DLD1 (cell line): Measurements from ENCODE around the gene MBTD1.
"Not testable (repeated sequence)": the region's sequence is repeated elsewhere in the genome, so short reads cannot be mapped to it uniquely, and the experiment has no call there.

Source experiments
- in situ Hi-C: cut with HindIII; loops from 2 replicates; pipeline ENCODE4 v1.10.0; 2017; ENCODE audit warnings: low sequenced_read_pairs

MBTD1 gene

DNA sequence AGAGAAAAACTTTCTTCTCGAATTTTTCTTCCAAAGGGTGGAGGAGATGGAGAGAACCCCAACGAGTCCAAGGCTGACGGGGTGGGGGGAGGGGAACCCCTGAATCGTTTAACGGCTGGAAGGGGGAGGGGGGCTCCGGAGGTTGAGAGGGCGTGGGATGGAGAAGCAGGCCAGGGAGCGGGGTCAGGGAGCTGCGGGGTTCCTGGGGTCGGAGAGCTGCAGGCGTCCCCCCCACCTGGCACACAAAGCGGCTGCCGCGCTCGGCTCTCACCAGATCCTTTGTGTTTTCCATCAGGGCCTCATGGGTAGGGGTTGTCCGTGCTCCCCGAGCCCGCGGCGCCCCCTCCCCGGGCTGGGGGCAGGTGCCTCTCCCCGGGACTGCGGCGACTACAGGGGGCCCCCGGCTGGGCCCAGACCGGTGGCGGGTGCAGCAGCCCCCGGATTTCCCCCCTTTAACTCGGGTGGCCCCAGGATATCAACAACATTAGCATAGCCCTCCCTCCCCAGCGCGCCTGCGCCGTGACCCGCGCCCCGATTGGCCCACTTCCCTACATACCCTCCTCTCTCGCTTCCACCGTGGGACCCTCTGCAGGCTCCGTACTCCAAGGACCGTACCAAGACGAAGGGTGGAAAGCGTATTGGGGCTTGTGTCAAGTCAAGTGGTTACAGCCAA lies at the start of gene MBTD1:
Gene MBTD1 (minus strand): TSS at position 486 of the 673 bp plus-strand sequence. CDS start 34,888 bp downstream, outside the sequence.
- in situ Hi-C loops: no loop called here

DNA sequence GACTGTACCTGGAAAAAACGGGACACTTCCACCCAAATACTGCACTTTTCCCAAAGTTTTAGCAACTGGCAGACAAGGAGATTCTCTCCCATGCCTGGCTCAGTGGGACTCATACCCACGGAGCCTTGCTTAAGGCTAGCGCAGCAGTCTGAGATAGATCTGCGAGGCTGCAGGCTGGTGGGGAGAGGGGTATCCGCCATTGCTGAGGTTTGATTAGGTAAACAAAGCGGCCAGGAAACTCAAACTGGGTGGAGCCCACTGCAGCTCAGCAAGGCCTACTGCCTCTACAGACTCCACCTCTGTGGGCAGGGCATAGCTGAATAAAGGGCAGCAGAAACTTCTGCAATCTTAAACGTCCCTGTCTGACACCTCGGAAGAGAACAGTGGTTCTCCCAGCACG lies 45.3 kb upstream of the MBTD1 start:
- in situ Hi-C loops: no loop called here

GRCh38 chr17:51299859-51300258 lies 40.0 kb upstream of the MBTD1 start:
- in situ Hi-C loops: no loop called here

GRCh38 chr17:51298508-51299371 lies 38.9 kb upstream of the MBTD1 start:
- in situ Hi-C loops: no loop called here

DNA sequence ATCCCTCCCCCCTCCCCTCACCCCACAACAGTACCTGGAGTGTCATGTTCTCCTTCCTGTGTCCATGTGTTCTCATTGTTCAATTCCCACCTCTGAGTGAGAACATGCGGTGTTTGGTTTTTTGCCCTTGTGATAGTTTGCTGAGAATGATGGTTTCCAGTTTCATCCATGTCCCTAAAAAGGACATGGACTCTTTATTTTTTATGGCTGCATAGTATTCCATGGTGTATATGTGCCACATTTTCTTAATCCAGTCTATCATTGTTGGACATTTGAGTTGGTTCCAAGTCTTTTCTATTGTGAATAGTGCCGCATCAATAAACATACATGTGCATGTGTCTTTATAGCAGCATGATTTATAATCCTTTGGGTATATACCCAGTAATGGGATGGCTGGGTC lies 34.5 kb upstream of the MBTD1 start:
- in situ Hi-C loops: not testable (repeated sequence)

DNA sequence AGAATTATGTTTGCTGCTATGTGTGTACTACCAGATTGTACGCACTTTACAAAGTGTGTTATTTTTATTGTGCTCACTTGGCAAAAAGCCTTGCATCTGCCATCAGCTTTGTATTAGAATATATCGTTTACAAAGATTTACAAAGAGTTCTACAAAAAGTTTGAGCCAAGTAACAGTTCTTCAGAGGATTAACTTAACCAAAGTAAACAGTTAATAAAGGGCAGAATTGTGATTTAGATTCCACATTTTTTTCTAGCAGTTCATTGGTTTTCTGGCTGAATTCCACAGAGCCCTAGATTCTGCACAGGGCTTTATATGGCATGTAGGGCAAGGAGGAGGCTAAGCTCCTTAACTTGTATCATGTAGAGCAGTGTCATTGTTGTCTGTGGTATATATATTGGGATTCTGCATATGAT lies 29.9 kb upstream of the MBTD1 start:
- in situ Hi-C loops: no loop called here

DNA sequence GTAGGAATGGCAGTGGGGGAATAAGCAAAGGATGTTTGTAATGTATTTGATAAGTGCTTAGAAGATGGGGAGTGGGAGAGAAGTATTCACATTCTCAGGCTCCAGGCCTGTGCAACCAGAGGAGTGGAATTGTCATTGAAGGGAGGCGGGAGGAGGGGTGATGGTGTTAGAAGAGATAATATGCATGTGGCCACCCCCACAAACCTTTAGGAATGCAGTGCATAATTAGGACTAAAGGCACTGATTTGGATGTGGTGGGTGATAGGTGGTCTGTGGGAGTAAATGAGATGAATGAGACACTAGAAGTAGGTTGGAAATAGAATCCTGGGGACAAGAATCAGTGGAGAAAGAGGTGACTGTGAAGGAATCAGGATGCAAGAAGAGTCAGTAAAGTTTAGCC lies 27.6 kb upstream of the MBTD1 start:
- in situ Hi-C loops: no loop called here

DNA sequence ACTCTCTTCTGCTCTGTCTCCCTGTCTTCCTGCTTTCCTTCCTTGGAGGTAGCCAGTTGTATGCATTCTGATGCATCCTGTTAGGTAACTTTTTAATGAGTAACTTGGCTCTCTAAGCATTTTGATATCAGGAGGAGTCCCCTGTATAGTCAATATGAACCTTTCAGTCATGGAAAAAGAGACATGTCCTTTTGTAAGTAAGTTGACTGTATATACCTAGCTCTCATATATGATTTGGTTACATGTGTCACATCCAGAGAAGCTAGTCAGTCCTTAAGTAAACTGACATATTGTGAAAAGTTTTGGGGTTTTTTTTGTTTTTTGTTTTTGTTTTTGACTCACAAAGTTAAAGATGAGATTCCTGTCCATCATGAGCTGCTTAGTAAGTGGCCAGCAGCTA lies 19.3 kb upstream of the MBTD1 start:
- in situ Hi-C loops: no loop called here

DNA sequence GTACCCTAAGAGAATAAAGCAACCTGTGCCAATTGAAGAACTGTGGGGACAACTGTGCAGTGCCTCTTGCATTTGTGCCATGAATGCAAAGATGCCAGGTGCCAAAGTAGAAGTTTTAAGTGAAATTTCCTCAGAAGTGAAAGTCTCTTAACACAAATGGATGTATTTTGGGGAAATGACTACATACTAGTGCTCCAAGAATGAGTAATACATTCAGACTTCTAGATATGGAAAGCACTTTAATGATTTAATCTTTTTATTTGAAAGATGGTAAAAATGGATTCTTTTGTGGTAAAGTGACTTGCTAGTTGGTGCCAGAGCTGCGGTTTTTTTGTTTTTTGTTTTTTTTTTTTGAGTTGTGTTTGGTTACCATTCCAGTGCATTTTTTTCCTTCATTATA lies 15.5 kb upstream of the MBTD1 start:
- in situ Hi-C loops: no loop called here

DNA sequence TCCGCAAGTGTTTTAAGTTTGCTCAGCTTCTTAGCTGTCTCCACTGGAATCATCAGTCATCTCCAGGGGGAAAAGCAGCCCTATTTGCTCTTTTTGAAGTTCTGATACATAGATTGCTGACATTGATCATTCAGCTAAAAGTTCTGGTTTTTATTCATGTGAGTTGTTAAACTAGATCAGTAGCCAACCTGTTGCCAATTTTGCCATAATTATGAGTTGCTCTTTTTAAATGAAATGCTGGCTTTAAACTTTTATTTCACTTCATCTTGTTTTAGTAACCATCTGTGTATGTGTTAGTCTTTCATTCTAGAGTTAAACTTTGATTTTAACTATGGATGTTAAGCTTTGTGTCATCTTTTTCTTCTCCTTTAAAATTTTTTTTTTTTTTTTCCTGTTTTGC lies 13.0 kb upstream of the MBTD1 start:
- in situ Hi-C loops: no loop called here

GRCh38 chr17:51270636-51271035 lies 10.8 kb upstream of the MBTD1 start:
- in situ Hi-C loops: no loop called here

DNA sequence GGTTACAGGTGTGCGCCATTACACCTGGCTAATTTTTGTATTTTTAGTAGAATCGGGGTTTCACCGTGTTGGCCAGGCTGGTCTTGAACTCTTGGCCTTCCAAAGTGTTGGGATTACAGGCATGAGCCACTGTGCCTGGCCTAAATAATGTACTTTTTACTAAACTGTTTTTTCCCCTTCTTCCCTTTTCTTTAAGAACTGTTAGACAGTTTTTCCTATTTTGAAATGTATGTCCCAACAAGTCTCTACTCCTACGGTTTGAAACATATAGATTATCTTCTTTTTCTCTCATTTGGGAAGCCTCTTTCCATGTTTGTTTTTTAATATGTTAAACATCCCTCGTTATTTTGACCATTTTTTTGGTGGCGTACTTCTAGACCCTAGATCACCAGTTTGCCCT lies 10.1 kb upstream of the MBTD1 start:
- in situ Hi-C loops: no loop called here

GRCh38 chr17:51264466-51264865 lies 4.6 kb upstream of the MBTD1 start:
- in situ Hi-C loops: not testable (repeated sequence)

DNA sequence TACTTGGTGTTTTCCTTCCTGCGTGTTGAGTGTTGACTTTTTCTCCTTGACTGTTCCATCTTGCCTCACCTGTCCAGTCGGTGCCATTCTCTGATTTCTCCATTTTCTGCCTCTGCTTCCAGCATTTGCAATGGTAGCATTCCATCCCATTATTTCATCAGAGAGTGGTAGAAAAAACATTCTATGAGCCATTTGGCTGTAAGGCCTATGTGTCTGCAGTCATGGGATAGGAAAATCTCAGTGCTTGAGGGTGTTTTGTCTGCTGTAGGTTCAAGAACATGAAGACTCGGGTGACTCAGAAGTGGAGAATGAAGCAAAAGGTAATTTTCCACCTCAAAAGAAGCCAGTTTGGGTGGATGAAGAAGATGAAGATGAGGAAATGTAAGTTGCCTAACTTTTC lies 3.2 kb upstream of the MBTD1 start:
- in situ Hi-C loops: no loop called here

- in situ Hi-C loops: no loop called here
Observed at GRCh38 chr17:51261024-51261963, 1.4 kb upstream of the MBTD1 start.

- in situ Hi-C loops: no loop called here
Observed at GRCh38 chr17:51260237-51261023, 581 bp upstream of the MBTD1 start, which contains the start of gene UTP18. Gene UTP18 (plus strand): TSS chr17:51260546. CDS start chr17:51260585, 39 bp downstream.

DNA sequence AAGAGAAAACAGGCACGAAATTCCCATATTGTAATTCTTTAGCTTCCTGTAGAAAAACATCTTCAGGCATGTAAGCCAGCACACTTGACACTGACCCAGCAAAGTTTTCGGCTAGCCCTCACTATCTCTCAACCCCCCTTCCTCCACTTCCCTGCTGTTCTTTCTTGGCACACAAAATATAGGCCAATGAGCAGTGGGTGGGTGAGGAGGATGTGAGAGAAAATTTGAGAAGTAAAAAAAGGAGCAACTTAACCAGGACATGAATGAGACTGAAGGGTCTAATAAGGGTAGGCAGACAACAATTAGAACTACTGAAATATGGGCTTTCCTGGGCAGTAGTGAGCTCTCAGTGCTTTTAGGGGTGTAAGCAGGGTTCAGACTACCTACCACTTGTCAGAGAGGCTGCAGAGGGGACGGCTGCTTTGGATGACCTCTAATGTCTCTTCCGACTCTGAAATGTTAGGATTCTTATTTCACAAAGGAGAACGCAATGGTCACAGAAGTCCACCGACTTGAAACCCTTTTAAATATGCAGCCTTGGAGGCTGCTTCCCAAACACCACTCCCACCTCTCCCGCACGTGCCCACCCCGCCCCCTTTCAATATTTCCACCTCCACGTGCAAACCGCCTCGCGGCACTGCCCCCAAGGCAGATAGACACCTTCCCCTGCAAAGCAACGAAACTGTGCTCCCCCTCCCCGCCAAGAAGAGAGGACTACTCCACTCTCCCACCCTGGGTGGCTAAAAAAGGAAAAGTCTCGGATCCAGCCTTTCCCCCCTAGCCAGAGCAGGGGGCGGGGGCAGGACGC lies 889 bp downstream of the MBTD1 start:
- in situ Hi-C loops: no loop called here

GRCh38 chr17:51257150-51258081 lies 2.4 kb downstream of the MBTD1 start:
- in situ Hi-C loops: no loop called here
